ENCODE measurements around the gene CUL7. TPM values are rescaled to one million over a fixed set of nuclear protein-coding genes. Genes with fewer than 3 reads are reported as not detected.

CUL7 gene
- total RNA-seq, 1 donor from 2014 or later = 65.0 TPM

GRCh38 chr6:43055966-43056365, 2.3 kb upstream of the CUL7 start:
- H3K4me1 Mint-ChIP-seq (ENCODE audit: unreplicated experiment) = peaks cover 52% of the 10 kb centered on the region
- H3K36me3 Mint-ChIP-seq = peaks cover 11% of the 10 kb centered on the region
- DNase-seq (ENCODE audit: extremely low spot score, unreplicated experiment) = no peak
- H3K27me3 Mint-ChIP-seq = no peaks in the 10 kb centered on the region
- H3K9me3 Mint-ChIP-seq = no peaks in the 10 kb centered on the region
- H3K27ac Mint-ChIP-seq = peak overlapping the region; percentile 93
- peak overlapping the region; percentile 63 for H3K4me3 Mint-ChIP-seq
- TF ChIP-seq CTCF (conservative IDR thresholded peaks at IDR 0.05) = no peak

DNA sequence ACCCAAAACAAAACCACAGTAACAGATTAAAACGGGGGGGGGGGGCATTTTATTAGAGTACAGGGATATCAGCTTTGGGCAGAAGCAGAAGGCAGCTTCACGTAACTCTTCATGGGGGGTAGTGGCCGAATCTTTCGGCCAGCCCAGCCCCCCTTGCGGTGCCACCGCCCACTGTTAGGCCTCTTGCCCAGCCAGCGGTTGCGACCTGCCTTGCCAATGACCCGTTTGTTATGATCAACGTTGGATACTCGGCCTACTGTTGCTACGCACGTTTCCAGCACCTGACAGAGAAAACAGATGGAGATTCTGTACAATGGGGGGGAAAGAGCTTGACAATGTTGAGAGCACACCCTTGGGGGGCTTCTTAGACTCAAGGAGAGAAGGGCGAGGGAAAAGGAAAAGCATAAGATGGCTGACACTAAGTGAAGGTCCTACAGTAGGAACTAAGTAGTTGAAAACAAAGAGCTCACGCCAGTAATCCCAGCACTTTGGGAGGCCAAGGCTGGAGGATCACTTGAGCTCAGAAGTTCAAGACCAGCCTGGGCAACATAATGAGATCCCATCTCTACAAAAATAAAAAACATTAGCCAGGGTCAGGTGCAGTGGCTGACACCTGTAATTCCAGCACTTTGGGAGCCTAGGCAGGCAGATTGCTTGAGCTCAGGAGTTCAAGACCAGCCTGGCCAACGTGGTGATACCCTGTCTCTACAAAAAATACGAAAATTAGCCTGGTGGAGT, 724 bp upstream of the CUL7 start:
- H3K27ac Mint-ChIP-seq = peak overlapping the region; percentile 93
- no peak for DNase-seq (ENCODE audit: extremely low spot score, unreplicated experiment)
- no peak for TF ChIP-seq CTCF (conservative IDR thresholded peaks at IDR 0.05)
- H3K4me1 Mint-ChIP-seq (ENCODE audit: unreplicated experiment) = peaks cover 45% of the 10 kb centered on the region
- peak overlapping the region; percentile 95 for H3K4me3 Mint-ChIP-seq
- no peaks in the 10 kb centered on the region for H3K27me3 Mint-ChIP-seq
- peaks cover 15% of the 10 kb centered on the region for H3K36me3 Mint-ChIP-seq
- H3K9me3 Mint-ChIP-seq = no peaks in the 10 kb centered on the region

- DNase-seq (ENCODE audit: extremely low spot score, unreplicated experiment) = no peak
- peaks cover 36% of the 10 kb centered on the region for H3K4me1 Mint-ChIP-seq (ENCODE audit: unreplicated experiment)
- no peak for TF ChIP-seq CTCF (conservative IDR thresholded peaks at IDR 0.05)
- H3K4me3 Mint-ChIP-seq = peak overlapping the region; percentile 95
- H3K36me3 Mint-ChIP-seq = peaks cover 15% of the 10 kb centered on the region
- no peaks in the 10 kb centered on the region for H3K27me3 Mint-ChIP-seq
- peak overlapping the region; percentile 93 for H3K27ac Mint-ChIP-seq
- no peaks in the 10 kb centered on the region for H3K9me3 Mint-ChIP-seq
These were observed 658 bp downstream of the CUL7 start for GRCh38 chr6:43052842-43053544.

DNA sequence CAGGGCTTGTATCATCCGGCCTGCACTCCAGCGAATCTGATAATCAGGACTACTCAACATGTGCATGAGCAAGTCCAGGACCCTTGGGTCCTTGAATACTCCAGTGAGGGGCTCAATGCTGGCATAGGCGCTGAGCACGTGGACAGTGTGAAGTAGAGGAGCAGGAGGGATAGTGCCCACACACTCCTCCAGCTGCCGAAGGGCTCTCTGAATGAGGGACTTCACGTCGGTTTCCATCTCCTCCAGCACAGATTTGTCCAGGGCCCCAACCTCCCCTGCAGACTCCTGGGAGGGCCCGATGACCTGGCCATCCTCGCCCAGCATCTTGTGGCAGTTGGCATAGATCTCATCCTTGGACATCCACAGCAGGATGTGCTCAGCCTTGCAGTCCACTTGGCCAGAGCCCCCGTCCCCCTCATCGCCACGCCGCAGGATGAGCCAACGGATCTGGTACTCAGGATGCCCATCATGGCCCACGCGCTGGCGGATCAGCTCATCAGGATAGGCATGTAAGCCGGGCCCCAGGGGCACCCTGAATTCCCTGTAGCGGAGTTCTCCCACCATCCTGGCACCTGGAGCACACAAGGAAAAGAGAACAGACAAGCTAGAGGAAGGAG, 1.3 kb downstream of the CUL7 start:
- peak overlapping the region; percentile 95 for H3K4me3 Mint-ChIP-seq
- H3K36me3 Mint-ChIP-seq = peaks cover 18% of the 10 kb centered on the region
- no peaks in the 10 kb centered on the region for H3K9me3 Mint-ChIP-seq
- no peak for DNase-seq (ENCODE audit: extremely low spot score, unreplicated experiment)
- H3K27ac Mint-ChIP-seq = peak overlapping the region; percentile 93
- TF ChIP-seq CTCF (conservative IDR thresholded peaks at IDR 0.05) = no peak
- no peaks in the 10 kb centered on the region for H3K27me3 Mint-ChIP-seq
- H3K4me1 Mint-ChIP-seq (ENCODE audit: unreplicated experiment) = peaks cover 33% of the 10 kb centered on the region

DNA sequence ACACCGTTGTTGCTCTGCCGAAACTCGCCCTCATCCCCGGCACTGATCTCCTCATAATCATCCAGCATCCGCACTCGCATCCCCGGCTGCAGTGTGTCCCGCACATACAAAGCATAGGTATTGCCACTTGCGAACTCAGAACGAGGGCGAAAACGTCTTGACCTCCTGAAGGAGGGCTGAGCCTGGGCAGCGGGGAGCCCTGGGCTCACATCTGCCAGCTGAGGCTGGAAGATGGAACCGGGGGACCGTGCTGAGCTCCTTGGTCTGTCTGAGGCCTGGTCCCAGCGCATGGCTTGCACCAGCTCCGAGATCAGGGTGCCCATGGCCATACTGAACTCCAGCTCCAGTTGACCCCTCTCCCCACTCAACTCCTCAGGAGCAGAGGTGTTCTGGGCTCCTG, 2.7 kb downstream of the CUL7 start:
- Mint-ChIP-seq H3K9me3 (no peaks in the 10 kb centered on the region), H3K36me3 (peaks cover 18% of the 10 kb centered on the region), H3K27me3 (no peaks in the 10 kb centered on the region), H3K4me3 (peak overlapping the region; percentile 72), H3K27ac (no peak overlapping the region), H3K4me1 (ENCODE audit: unreplicated experiment) (peaks cover 29% of the 10 kb centered on the region)
- DNase-seq (ENCODE audit: extremely low spot score, unreplicated experiment) = no peak
- no peak for TF ChIP-seq CTCF (conservative IDR thresholded peaks at IDR 0.05)
